Fibroblast of pulmonary artery (primary cell): ENCODE results near the gene PCYT2.

Source experiments
- DNase-seq: peaks from one replicate; pipeline ENCODE4 v3.0.0-alpha.2; 2010; ENCODE audit warnings: low read depth
- H3K4me3 ChIP-seq: replicated peaks from 2 replicates; pipeline ENCODE4 v1.5.1; 2011; ENCODE audit warnings: low read depth, mild to moderate bottlenecking, control low read depth, low read length, moderate library complexity
- CTCF ChIP-seq: IDR thresholded peaks from 2 replicates; pipeline ENCODE4 v1.5.1; 2011; ENCODE audit warnings: mild to moderate bottlenecking, control low read depth, low read length, inconsistent platforms; ENCODE audit errors: missing control alignments

PCYT2 gene

GRCh38 chr17:81891303-81891552 lies 20.0 kb downstream of the PCYT2 start:
- no peak for DNase-seq
- peak overlapping the region; percentile 74 for H3K4me3 ChIP-seq
- no peak for TF ChIP-seq CTCF

GRCh38 chr17:81890447-81891302 lies 20.5 kb downstream of the PCYT2 start:
- H3K4me3 ChIP-seq: peak overlapping the region; percentile 74
- no peak for TF ChIP-seq CTCF
- no peak for DNase-seq

GRCh38 chr17:81889602-81890001 lies 21.6 kb downstream of the PCYT2 start:
- H3K4me3 ChIP-seq: no peak overlapping the region
- TF ChIP-seq CTCF: no peak
- no peak for DNase-seq

GRCh38 chr17:81888988-81889595 lies 22.1 kb downstream of the PCYT2 start:
- no peak for TF ChIP-seq CTCF

GRCh38 chr17:81888105-81888987 lies 22.9 kb downstream of the PCYT2 start:
- DNase-seq: no peak
- no peak for TF ChIP-seq CTCF
- H3K4me3 ChIP-seq: no peak overlapping the region

More at GRCh38 chr17:81888988-81889595, 22.1 kb downstream of the PCYT2 start:
- no peak overlapping the region for H3K4me3 ChIP-seq
- no peak for DNase-seq

GRCh38 chr17:81885869-81886548 lies 25.2 kb downstream of the PCYT2 start:
- no peak overlapping the region for H3K4me3 ChIP-seq
- TF ChIP-seq CTCF: no peak
- DNase-seq: no peak
